NCI-H82 treated with DMSO at 0.1 percent for 48 hours (cell line): ENCODE results near the gene PLEKHJ1.
"Not testable (repeated sequence)": the region's sequence is repeated elsewhere in the genome, so short reads cannot be mapped to it uniquely, and the experiment has no call there.

Source experiments
- DNase-seq: peaks from one replicate; lab custom pipeline; 2025; ENCODE audit not compliant: unreplicated experiment; lab: John Stamatoyannopoulos, UW

PLEKHJ1 gene, protein sequence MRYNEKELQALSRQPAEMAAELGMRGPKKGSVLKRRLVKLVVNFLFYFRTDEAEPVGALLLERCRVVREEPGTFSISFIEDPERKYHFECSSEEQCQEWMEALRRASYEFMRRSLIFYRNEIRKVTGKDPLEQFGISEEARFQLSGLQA

DNA sequence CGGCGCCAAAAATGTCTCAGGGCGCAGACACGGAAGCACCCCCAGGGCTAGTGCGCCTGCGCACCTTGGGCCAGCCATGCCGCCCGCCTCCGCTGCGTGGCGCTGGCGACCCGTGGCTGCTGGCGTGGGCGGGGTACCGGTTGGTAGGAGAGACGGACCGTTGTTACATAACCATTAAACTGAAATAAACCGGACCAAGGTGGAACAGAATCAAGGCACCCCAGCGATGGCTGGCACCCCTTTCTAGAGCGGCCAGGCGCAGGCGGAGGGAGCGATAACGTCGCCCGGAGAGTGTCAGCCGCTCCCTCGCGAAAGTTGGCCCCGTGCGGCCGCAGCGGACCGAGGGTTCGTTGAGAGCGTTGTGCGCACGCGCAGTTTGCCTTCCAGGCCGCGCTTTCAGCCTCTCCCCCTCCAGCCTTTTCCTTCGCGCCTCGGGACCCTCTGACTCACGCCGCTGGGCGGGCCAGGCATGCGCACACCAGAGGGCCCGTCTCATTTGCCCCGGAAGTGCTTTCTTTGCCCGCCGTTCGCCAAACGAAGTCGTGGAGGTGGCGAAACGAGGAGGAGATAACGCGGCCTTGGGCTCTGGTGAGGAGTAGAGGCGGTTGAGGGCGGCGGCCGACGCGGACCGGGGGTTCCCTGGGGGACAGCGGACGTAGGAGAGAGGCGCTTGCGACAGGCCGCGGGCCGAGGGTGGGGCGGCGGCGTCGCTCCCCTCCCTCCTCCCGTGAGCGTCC, at the start of gene PLEKHJ1, which contains the start of gene SF3A2:
Gene PLEKHJ1 (minus strand): TSS at position 16 of the 737 bp plus-strand sequence. CDS start 81 bp downstream, outside the sequence.
Gene SF3A2 (plus strand): TSS at position 511 of the 737 bp plus-strand sequence. CDS start 6,595 bp downstream, outside the sequence.
- peak; percentile 86 for DNase-seq

DNA sequence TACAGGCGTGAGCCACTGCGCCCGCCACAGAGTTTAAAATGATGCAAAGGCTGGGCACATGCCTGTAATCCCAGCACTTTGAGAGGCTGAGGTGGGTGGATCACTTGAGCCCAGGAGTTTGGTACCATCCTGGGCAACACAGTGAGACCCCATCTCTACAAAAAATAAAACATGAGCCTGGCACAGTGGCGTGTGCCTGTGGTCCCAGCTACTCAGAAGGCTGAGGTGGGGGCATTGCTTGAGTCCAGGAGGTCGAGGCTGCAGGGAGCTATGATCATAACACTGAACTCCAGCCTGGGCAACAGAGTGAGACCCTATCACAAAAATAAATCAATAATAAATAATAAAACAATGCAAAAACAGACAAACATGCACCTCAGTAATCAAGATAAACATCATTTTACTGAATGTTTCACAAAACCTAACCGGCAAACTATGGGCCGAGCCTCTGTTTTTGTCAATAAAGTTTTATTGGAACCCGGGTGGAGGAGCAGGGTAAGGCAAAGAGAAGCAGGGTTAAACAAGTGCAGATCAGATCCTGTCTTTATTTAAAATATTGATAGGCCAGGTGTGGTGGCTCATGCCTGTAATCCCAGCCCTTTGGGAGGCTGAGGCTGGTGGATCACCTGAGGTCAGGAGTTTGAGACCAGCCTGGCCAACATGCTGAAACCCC, 47.8 kb upstream of the PLEKHJ1 start:
- no peak for DNase-seq

DNA sequence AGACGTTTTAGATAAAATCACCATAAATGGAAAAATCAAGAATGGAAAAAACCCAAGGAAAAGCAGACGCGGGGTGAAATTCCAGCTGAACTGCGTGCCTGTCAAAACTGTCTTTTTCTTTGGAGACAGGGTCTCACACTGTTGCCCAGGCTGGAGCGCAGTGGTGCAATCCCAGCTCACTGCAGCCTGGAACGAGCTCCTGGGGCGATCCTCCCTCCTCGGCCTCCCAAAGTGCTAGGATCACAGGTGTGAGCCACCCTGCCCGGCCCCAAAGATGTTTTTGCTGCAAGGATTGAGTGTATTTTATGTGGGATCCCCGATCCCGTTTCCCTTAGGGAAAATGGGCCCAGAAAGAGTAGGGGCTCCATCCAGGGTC, 46.7 kb upstream of the PLEKHJ1 start:
- DNase-seq, result no peak

DNA sequence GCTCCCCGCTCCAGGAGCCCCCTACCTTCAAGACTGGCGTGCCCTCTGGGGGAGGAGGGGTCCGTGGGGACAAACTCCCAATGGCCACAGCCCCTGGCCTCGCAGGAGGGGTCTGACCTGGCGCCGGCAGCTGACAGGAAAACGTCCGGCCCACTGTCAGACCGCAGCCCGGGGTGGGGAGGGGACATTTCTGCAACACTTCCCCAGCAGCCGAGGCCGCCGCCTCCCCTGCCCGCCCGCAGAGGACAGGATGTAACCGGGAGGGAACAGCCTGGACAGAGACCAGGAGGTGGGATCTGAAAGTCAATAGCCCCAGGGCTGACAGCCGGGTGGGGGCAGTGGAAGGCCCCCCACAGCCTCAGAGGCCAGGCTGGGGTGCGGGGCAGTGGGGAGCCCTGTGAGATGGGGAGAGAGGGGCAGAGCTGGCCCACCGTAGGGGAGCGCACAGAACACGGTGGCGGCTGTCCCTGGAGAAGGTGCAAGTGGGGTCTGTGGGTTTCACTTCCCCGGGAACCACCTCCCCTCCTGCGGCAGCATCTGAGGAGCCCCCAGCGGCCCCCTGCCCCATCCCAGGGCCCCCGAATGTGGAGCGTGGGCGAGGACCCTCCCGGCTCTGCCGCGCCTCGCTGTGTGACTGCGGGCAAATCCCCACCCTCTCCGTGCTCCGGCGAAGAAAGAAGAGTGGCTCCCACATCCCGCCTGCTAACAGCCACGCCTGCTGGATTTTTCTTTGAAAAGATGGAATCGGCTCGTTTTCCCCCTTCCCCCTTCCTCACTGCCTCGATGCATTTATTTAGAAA, 46.1 kb upstream of the PLEKHJ1 start, which contains the start of gene PEAK3:
Gene PEAK3 (minus strand): TSS at position 114 of the 800 bp plus-strand sequence. CDS start 1,244 bp downstream, outside the sequence.
- DNase-seq, result no peak

DNA sequence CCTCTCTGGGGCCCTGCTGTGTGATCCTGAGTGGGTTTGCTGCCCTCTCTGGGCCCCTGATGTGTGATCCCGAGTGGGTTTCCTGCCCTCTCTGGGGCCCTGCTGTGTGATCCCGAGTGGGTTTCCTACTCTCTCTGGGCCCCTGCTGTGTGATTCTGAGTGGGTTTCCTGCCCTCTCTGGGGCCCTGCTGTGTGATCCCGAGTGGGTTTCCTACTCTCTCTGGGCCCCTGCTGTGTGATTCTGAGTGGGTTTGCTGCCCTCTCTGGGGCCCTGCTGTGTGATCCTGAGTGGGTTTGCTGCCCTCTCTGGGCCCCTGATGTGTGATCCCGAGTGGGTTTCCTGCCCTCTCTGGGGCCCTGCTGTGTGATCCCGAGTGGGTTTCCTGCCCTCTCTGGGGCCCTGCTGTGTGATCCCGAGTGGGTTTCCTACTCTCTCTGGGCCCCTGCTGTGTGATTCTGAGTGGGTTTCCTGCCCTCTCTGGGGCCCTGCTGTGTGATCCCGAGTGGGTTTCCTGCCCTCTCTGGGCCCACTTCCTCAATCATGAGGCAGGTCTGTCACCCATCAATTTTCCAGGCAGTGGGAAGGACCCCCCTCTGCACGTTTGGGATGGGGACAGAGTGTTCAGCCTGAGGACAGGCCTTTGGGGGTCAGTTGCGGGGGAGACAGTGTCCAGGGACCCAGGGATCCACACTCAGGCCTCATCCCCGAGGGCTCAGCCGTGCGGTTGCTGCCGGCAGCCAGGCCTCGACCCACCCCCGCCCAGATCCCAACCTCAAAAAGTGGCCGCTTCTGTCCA, 45.3 kb upstream of the PLEKHJ1 start:
- DNase-seq, result not testable (repeated sequence)

DNA sequence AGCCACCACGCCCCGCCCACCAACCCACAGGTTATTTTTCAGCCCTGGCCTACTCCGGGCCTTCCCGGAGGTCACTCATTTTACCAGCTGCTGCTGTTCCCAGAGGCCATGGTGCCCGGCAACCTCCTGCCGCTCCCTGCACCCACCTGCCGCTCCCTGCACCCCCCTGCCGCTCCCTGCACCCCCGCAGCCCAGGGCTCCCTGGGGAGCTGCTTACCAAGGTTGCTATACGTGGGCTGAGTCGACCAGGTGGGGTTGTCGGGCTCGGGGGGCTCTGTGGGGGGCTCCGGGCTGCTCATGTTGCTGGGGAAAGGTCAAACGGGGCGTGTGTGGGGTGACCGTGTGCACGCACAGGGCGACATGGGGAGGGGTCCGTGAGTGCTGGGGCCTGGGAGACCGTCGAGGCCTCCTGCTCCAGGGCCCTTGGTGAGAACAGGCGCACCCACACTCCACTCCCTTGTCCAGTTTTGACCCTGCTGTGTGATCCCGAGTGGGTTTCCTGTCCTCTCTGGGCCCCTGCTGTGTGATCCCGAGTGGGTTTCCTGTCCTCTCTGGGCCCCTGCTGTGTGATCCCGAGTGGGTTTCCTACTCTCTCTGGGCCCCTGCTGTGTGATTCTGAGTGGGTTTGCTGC, 44.6 kb upstream of the PLEKHJ1 start:
- DNase-seq, result no peak

DNA sequence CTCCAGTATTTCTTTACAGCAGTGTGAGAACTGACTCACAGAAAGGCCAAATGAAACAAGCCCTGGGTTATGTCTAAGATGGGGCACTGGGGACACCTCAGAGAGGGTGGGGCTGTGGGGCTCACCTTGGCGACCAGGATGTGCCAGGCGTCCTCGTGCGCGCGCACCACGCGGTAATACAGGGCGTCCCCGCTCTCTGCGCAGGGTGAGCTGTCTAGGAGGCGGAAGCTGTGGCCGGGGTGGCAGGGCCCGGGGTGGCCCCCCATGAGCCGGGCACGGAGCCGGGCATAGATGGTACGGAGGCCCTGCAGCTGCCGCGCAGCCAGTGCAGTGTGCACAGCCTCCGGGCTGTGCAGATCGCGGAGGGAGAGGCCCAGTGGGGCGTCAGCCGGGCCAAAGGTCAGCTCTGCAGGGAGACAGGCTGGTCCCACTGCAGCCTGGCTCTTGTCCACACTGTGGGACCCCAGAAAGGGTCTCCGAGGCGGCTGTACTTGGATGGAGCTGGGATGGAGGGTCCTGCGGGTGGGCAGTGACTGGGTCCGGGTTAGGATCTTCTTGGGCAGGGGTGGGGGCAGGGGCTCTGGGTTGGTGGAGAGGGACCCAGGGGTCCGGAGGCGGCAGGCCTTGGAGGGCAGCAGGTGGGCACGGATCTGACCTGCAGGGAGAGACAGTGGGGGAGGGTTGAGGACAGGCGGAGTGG, 42.5 kb upstream of the PLEKHJ1 start:
- DNase-seq, result no peak

DNA sequence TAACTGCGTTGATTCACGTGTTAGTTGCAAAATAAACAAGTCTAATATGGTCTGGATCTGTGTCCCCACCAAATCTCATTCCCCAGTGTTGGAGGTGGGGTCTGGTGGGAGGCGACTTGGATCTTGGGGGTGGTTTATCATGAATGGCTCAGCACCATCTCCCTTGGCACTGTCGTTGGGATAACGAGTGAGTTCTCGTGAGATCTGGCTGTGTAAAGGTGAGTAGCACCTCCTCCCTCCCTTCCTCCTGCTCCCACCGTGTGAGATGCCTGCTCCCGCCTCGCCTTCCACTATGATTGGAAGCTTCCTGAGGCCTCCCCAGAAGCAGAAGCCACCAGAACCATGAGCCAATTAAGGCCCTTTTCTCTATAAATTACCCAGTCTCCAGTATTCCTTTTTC, 41.0 kb upstream of the PLEKHJ1 start:
- no peak for DNase-seq

DNA sequence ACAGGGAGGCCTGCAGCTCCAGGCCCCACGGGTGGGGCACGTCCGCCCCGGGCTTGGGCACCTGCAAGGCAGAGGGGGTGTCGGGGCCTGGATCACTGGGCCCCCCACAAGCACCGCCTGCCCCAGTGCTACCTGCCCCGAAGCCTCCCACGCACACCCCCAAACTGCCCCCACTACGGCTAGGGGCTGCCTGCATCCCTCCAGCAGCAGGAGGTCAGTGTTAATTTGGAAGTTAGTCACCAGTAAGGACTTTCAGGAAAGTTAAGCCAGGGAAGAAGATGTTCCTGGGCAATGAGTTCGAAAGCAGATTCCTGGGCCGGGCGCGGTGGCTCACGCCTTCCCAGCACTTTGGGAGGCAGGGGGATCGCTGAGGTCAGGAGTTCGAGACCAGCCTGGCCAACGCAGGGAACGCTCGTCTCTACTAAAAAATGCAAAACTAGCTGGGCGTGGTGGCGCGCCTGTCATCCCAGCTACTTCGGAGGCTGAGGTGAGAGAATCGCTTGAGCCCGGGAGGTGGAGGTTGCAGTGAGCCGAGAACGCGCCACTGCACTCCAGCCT, 40.4 kb upstream of the PLEKHJ1 start:
- no peak for DNase-seq

DNA sequence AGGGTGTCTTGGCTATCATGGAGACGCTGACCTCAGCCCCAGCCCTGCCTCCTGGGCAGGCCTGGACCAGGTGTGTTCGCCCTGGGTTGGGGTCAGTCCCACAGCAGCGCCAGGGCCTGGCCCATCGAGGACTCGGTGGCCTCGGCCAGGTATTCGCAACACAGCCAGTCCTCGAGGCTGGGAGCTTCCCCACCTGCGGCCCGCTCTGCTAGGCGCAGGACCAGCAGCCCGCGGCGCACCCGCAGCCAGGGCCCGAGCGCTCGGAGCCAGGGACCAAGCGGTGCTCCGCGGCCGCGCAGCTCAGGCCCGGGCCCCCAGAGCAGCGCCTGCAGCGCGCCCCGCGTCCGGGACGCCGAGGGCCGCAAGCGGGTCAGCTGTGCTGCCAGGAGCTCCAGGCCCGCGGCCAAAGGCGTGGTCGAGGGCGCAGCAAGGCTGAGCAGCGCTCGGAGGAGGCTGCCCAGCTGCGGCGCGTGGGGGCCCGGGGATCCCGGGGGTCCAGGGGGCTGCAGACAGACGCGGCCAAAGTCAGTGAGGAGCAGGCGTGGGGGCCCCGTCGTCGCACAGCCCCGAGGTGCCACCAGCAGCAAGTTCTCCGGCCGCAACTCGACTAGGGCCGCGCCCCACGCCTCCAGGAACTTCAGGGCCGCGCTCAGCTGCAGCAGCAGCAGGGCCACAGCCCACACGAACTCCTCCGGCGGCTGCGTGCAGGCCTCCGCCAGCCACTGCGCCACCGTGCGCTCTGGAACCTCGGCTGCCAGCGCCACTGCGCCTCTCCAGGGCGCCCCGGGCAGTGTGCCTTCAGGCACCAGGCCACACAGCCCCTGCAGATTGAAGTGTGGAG, 39.7 kb upstream of the PLEKHJ1 start:
- DNase-seq, result no peak

DNA sequence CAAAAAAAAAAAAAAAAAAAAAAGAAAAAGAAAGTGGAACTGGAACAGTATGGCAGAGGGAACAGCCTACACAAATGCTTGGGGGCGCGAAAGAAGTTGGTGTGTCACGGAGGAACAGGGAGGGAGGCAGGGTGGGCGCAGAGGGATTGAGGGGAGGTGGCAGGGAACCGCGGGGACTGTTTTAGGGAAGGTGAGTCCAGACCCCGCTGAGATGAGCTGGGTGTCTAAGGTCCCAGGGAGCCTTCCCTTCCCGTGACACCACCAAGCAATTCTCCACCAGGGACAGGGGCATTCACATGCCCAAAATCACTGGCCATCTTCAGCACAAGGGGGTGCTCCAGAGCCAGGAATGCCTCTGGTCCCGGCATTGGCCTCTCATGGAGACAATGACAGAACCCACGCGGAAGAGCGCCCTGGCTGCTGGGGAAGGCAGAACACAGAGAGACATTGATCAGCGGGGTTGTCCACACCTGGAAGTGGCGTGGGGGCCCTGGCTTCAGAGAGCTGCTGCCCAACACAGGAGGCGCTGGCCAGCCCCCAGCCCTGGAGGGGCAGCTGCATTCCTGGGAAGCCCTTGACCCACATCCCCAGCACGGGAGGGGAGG, 38.9 kb upstream of the PLEKHJ1 start:
- DNase-seq, result no peak

DNA sequence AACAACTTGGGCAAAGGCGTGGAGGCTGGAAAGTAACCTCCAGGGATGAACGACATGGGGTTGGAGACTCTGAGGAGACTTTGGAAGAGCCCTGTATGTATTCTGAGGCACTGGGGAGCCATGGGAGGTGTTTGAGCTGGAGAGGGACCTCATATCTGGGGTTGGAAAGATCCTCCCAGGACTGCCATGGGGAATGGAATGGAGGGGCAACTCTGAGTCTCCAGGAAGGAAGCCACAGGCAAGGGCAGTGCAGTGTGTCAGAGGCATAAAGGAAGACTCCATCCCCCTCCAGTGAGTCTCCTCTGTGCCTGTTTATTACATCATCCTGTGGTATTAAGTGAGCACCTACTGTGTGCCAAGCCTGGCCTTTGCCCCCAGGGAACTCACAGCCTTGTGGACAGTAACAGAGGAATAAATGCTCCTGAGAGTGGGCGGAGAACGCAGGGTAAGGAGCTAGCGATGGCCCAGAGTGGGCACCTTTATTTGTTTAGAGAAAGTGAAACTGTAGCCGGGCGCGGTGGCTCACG, 38.1 kb upstream of the PLEKHJ1 start:
- DNase-seq, result no peak

DNA sequence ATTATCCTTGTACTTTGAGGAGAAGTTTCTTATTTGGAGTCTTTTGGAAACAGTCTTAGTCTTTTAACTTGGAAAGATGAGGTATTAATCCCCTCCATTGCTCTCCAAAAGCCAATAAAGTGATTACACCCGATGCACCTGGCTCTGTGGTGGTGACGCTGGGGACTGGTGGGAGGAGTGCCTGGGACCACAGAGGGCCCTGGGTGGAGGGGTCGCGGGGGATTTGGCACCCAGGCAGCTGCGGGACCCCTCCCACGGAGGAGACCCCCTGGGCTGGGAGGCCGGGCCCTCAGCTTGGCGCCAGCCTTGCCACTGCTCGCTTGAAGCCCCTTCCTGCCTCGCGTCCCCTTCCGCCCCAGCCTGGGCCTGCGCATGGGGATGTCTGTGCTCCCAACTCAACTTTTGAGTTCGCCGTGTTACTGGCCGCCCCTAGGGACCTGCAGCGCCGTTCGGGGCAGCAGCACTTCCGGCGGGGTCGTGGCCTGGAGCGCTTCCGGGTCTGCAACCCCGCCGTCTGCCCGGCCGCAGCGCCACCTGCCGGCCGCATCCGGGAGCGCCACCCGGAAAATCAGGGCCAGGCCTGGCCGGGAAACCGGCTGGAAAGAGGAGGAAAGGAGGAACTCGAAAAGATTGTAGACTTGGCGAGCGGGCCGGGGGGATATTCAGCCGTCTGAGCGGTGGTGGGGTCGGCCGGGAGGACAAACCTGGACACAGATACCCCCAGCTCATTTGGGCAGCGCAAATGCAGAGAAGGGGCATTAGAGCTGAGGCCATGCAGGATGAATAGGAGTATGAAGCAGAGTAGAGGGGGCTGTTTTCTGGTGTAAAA, 37.4 kb upstream of the PLEKHJ1 start:
- DNase-seq, result peak; percentile 69

DNA sequence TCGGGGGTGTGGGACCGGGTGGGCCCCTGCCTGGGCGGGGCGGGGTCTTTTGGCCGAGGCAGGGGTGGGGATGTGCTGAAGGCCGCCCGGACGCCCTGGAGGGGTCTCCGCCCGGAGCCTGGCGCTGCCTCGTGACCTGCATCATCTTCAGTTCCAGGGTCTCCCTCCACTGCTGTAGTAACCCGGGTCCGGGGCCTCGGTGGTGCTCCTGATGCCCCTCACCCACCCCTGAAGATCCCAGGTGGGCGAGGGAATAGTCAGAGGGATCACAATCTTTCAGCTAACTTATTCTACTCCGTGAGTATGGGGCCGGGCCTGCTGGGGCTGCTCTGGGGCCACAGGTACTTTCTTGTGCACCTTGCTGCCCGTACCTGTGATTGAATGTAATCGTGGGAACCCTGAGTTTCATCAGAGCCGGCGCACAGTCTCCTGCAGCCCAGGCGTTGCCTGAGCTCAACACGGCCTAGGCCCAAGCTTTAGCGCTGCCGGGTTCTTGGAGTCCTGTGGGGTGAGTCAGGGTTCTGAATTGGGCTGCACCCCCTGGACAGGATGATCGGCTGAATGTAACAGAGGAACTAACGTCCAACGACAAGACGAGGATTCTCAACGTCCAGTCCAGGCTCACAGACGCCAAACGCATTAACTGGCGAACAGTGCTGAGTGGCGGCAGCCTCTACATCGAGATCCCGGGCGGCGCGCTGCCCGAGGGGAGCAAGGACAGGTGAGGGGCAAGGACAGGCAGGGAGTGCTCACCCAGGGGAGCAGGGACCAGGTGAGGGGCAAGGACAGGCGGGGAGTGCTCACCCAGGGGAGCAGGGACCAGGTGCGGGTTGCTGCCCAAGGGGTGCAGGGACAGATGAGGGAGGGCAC, 35.3 kb upstream of the PLEKHJ1 start:
- no peak for DNase-seq

DNA sequence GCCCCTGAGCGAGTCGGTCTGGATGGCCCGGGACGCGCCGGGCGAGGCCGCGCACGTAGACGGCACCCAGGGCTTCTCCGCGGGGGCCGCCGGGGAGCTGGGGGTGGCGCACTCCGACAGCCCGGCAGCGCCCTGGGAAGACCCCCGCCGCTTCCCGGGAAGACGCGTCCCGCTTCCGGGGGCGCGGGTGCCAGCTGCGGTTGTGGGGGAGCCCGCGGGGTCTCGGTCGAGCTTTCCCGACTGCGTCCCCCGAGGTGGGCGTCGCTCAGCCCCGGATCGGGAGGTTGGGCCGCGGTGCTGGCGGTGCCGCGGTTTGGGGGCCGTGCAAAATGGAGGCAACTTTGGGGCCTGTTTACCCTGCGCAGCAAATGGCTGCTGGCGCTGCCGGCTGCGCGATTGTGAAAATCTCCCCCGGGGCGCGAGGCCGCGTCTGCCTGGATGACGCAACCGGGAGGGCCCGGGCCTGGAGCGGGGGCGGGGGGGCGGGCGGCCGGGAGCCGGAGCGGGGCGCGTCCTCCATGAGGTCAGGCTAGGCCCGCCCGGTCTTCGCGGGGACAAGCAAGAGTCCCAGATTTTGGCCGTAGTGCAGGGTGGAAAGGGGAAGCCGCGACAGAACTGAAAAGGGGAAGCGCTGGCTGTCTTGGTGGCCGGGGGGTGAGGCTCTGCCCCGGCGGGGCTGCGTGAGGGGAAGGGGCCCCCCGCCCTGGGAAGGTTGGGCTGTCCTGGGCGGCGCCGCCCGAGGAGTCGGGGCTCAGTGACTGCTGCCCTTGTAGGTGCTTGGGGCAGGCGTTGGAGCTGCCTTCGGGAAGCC, 34.5 kb upstream of the PLEKHJ1 start:
- DNase-seq, result no peak
